GM12878 (cell line): ENCODE results near the gene PPP1R7.

Experiments
- BCL11A ChIP-seq: IDR thresholded peaks from 2 replicates; pipeline ENCODE4 v1.6.1; 2011; ENCODE audit warnings: low read depth, low read length
- CTCF ChIP-seq, 3 experiments: IDR thresholded peaks in 2 of 3; conservative IDR thresholded peaks in 1 of 3; 2 replicates each; pipeline ENCODE4 v1.5.1; 2011; ENCODE audit warnings: low read depth in 3 of 3, low read length in 3 of 3, mild to moderate bottlenecking in 3 of 3, control low read depth in 2 of 3, moderate library complexity in 2 of 3, inconsistent platforms in 1 of 3, mixed read lengths in 1 of 3; ENCODE audit not compliant: control insufficient read depth in 2 of 3, insufficient read depth in 1 of 3; ENCODE audit errors: extremely low read depth in 1 of 3
- EGR1 ChIP-seq, 2 experiments: IDR thresholded peaks; 1 replicate in 1 of 2; 2 replicates in 1 of 2; pipeline ENCODE4 v1.6.1; 2011 to 2012; ENCODE audit warnings: low read depth in 2 of 2, low read length in 2 of 2, borderline replicate concordance in 1 of 2, mild to moderate bottlenecking in 1 of 2, moderate library complexity in 1 of 2
- ESRRA ChIP-seq: IDR thresholded peaks from 2 replicates; pipeline ENCODE4 v1.6.1; 2012; ENCODE audit warnings: mild to moderate bottlenecking, low read length, improper control_type of control experiment
- EZH2 ChIP-seq: IDR thresholded peaks from 2 replicates; pipeline ENCODE4 v1.6.1; 2012; ENCODE audit warnings: low read depth, mild to moderate bottlenecking, control low read depth, inconsistent platforms, low read length, borderline replicate concordance; ENCODE audit not compliant: control insufficient read depth
- FOXK2 ChIP-seq: fragments of 450-650 bp; IDR thresholded peaks from 2 replicates; pipeline ENCODE4 v1.6.1; 2017; ENCODE audit warnings: mild to moderate bottlenecking, moderate library complexity
- JUND ChIP-seq: IDR thresholded peaks from 2 replicates; pipeline ENCODE4 v1.6.1; 2012; ENCODE audit warnings: low read depth, mild to moderate bottlenecking, low read length, improper control_type of control experiment, moderate library complexity
- NR2C2 ChIP-seq: IDR thresholded peaks from 2 replicates; pipeline ENCODE4 v1.6.1; 2011; ENCODE audit warnings: borderline replicate concordance, low read depth; ENCODE audit not compliant: control insufficient read depth, insufficient read length
- POLR2A ChIP-seq: IDR thresholded peaks from 2 replicates; pipeline ENCODE4 v1.6.1; 2011; ENCODE audit warnings: low read depth, mild to moderate bottlenecking, low read length
- RAD21 ChIP-seq: IDR thresholded peaks from 2 replicates; pipeline ENCODE4 v1.6.1; 2011; ENCODE audit warnings: mild to moderate bottlenecking, low read depth, low read length, moderate library complexity; ENCODE audit not compliant: insufficient read depth
- SMC3 ChIP-seq: IDR thresholded peaks from 2 replicates; pipeline ENCODE4 v1.6.1; 2011; ENCODE audit warnings: low read length, improper control_type of control experiment, borderline replicate concordance
- SRF ChIP-seq, 2 experiments: IDR thresholded peaks; 2 replicates each; pipeline ENCODE4 v1.6.1; 2011; ENCODE audit warnings: low read depth in 2 of 2, low read length in 2 of 2, mild to moderate bottlenecking in 1 of 2, moderate library complexity in 1 of 2
- ZBED1 ChIP-seq: IDR thresholded peaks from 2 replicates; pipeline ENCODE4 v1.6.1; 2016; ENCODE audit warnings: borderline replicate concordance
- TF ChIP-seq, protein P1 (sequence below): IDR thresholded peaks from 2 replicates; pipeline ENCODE4 v1.6.1; 2012; ENCODE audit warnings: low read depth, low read length, improper control_type of control experiment

DNA sequence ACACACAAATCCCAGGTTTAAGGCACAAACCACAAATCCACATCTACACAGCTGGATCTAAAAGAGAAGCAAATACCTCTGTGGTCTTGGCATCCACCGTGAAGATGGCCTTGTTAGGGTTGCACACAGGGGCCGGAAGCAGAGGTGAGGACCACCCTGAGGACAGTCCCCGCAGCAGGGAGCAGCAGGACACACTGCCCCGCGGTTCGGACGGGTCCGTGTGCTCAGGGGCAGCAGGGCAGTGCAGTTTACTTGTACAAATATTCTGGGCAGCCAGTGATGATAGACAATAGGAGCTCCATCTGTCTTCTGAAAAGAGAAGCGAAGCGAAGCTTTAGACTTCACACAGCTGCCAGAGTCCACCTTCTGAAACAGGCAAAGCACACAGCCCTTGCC, 9.8 kb upstream of the PPP1R7 start:
- no peak for TF ChIP-seq JUND
- no peak for TF ChIP-seq SMC3
- TF ChIP-seq NR2C2, result no peak
- TF ChIP-seq SRF (IDR thresholded peaks at IDR 0.05; ENCODE audit: low read depth in 2 of 2, low read length in 2 of 2), result no peak
- TF ChIP-seq ESRRA, result no peak
- TF ChIP-seq, protein P1, sequence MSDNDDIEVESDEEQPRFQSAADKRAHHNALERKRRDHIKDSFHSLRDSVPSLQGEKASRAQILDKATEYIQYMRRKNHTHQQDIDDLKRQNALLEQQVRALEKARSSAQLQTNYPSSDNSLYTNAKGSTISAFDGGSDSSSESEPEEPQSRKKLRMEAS, result no peak
- TF ChIP-seq POLR2A, result no peak
- no peak for TF ChIP-seq CTCF (IDR thresholded peaks at IDR 0.05 in 2 of 3, conservative IDR thresholded peaks at IDR 0.05 in 1 of 3; ENCODE audit: control insufficient read depth in 2 of 3, extremely low read depth in 1 of 3, insufficient read depth in 1 of 3, low read depth in 3 of 3, low read length in 3 of 3)
- TF ChIP-seq FOXK2, result no peak
- TF ChIP-seq EZH2, result no peak
- no peak for TF ChIP-seq ZBED1
- no peak for TF ChIP-seq EGR1 (IDR thresholded peaks at IDR 0.05; ENCODE audit: borderline replicate concordance in 1 of 2, low read depth in 2 of 2, low read length in 2 of 2)
- no peak for TF ChIP-seq RAD21
- no peak for TF ChIP-seq BCL11A
